ENCODE data around the gene GPX5.
"Not testable (repeated sequence)": the region's sequence is repeated elsewhere in the genome, so short reads cannot be mapped to it uniquely, and the experiment has no call there.

The GPX5 gene

GRCh38 chr6:28525496-28526039, at the start of gene GPX5:
TSS of gene GPX5 (plus strand) at chr6:28525881. CDS start at chr6:28526014, 133 bp downstream.
- no peak for DNase-seq (ENCODE audit: low spot score)

GRCh38 chr6:28478518-28478917, 47.2 kb upstream of the GPX5 start:
- DNase-seq (ENCODE audit: low spot score): no peak

- no peak for DNase-seq (ENCODE audit: low spot score)
These were observed 45.3 kb upstream of the GPX5 start for GRCh38 chr6:28480253-28480932.

DNA sequence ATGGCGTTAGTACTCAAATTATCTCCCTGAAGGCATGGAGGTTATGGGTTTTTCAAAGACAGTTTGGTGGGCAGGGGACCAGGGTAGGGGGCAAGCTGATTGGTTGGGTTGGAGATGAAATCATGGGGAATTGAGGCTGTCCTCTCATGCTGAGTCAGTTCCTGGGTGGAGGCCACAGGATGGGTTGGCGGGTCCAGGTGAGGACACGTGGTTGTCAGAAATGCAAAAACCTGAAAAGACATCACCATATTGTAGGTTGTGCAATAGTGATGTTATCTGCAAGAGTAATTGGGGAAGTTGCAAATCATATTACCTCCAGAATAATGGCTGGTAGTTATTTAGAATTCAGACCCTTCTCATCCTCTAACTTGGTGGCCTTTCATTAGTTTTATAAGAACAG, 40.2 kb upstream of the GPX5 start:
- DNase-seq (ENCODE audit: low spot score): no peak

- no peak for DNase-seq (ENCODE audit: low spot score)
These were observed 39.1 kb upstream of the GPX5 start for GRCh38 chr6:28486533-28486932.

- no peak for DNase-seq (ENCODE audit: low spot score)
These were observed 38.5 kb upstream of the GPX5 start for GRCh38 chr6:28486988-28487742.

- DNase-seq (ENCODE audit: low spot score): peak; percentile 68
These were observed 36.7 kb upstream of the GPX5 start for GRCh38 chr6:28488916-28489365.

DNA sequence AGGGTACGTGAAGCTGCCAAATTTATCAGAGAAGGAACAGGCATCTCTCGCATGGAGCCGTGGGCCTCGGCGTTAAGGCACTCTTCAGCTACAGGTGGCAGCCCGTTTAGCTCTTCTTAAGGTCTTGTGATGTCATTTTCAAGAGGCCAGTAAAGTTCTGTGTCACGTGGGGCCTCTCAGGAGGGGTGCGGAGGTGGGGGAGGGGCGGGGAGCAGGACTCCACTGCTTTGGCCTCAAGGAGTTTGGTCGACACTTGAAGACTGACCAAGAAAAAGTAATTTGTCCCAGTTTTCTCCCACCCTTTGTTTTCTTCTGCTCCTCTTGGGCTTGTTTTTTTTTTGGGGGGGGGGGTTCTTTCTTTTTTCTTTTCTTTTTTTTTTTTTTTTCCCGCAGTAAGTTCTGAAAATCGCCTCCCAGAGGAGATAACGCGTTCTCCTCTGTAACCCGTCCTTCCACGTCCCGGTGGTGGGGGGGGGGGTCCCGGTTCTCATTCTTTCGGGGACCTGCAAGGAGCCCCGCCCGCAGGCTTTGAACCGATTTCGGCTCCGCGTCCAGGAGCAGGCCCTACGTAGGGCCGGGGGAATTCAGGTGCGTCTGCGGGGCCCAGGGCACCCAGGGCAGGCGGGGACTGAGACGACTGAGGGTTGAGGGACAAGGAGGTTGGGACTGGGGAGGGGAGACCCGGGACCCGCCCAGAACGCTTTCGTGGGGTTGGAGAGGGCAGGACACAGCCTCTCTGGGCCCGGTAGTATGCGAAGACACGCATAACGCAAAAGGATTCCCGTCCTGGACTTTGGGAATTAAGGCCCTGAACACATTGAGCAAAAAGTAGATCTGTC, 36.1 kb upstream of the GPX5 start:
- peak; percentile 79 for DNase-seq (ENCODE audit: low spot score)

GRCh38 chr6:28490205-28490890, 35.3 kb upstream of the GPX5 start:
- no peak for DNase-seq (ENCODE audit: low spot score)

GRCh38 chr6:28491984-28492317, 33.7 kb upstream of the GPX5 start:
- DNase-seq (ENCODE audit: low spot score): no peak

- no peak for DNase-seq (ENCODE audit: low spot score)
These were observed 29.4 kb upstream of the GPX5 start for GRCh38 chr6:28496099-28496779.

- DNase-seq (ENCODE audit: low spot score): no peak
These were observed 28.4 kb upstream of the GPX5 start for GRCh38 chr6:28497306-28497705.

DNA sequence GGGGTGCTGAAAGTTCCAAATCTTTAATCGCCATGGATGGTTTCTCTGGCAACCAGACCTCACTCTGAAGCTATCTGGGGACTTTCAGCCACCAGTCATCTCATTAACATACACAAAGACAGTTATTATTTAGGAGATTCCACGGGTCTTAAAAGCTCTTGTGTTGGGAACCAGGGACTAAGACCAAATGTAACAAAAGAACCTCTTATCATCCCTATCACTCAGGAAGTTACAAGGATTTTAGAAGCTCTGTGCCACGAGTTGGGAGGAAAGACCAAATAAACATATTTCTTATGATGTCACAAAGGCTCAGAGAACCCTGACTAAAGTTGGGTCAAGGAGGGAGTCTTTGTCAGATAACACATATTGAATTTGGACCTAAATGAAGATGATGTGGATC, 27.8 kb upstream of the GPX5 start:
- peak; percentile 63 for DNase-seq (ENCODE audit: low spot score)

- DNase-seq (ENCODE audit: low spot score): no peak
These were observed 24.4 kb upstream of the GPX5 start for GRCh38 chr6:28501259-28501658.

DNA sequence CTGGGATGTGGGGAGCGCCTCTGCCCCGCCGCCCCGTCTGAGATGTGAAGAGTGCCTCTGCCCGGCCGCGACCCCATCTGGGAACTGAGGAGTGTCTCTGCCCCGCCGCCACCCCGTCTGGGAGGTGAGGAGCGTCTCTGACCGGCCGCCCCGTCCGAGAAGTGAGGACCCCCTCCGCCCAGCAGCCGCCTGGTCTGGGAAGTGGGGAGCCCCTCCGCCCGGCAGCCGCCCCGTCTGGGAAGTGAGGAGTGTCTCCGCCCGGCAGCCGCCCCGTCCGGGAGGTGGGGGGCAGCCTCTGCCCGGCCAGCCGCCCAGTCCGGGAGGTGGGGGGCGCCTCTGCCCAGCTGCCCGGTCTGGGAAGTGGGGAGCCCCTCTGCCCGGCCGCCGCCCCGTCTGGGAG, 23.5 kb upstream of the GPX5 start:
- DNase-seq (ENCODE audit: low spot score): not testable (repeated sequence)

DNA sequence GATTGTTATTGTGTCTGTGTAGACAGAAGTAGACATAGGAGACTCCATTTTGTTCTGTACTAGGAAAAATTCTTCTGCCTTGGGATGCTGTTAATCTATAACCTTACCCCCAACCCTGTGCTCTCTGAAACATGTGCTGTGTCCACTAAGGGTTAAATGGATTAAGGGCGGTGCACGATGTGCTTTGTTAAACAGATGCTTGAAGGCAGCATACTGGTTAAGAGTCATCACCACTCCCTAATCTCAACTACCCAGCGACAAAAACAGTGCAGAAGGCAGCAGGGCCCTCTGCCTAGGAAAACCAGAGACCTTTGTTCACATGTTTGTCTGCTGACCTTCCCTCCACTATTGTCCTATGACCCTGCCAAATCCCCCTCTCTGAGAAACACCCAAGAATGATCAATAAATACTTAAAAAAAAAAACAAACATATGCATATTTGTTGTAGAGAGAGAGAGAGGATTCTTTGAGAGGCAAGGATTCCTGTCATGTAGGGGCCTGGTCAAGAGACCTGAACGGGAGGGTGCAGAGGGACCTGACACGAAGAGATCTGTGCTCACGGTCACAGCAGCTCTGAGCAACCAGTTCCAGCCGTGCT, 22.9 kb upstream of the GPX5 start:
- not testable (repeated sequence) for DNase-seq (ENCODE audit: low spot score)

GRCh38 chr6:28505733-28506132, 19.9 kb upstream of the GPX5 start:
- no peak for DNase-seq (ENCODE audit: low spot score)

DNA sequence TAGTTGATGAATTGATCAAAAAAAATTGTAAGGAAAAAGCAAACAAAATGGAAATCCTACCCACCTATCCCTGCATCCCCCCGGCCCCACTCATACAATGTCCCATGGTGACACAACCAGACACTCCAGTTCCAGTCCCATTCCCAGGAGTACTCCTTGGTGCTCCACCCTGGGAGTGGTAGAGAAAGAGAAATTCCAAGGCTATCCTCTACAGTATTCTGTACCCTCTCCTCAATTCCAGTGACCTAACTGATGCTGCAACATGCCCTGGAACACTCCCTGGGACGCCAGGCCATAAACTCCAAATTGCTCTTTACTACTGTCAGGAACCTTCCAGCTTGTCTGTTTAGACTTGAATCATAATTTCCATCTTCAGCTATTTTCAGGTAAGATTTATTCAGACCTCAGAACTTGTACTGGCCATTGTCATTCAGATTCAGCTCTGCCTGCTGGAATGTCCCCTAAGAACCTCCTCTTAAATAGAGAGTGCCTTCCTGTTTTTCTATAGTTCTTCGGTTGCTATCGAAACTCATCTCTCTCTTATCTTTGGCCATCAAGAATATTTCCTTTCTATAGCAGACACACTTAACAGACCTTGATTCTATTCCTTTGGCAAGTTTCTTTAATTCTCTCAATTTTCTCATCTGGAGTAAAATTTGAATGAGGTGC, 18.7 kb upstream of the GPX5 start:
- DNase-seq (ENCODE audit: low spot score): no peak

- no peak for DNase-seq (ENCODE audit: low spot score)
These were observed 13.9 kb upstream of the GPX5 start for GRCh38 chr6:28511628-28512300.

DNA sequence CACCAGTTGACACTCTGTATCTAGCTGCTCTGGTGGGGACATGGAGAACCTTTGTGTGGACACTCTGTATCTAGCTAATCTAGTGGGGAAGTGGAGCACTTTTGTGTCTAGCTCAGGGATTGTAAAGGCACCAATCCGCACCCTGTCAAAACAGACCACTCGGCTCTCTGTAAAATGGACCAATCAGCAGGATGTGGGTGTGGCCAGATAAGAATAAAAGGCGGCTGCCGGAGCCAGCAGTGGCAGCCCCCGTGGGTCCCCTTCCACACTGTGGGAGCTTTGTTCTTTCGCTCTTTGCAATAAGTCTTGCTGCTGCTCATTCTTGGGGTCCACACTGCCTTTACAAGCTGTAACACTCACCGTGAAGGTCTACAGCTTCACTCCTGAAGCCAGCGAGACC, 13.3 kb upstream of the GPX5 start:
- DNase-seq (ENCODE audit: low spot score): not testable (repeated sequence)

Data from COLO829 (cell line).